Left hindlimb (tissue), 1 donor: ENCODE data around the gene TMUB2.

Experiments
- DNase-seq: peaks from one replicate; pipeline ENCODE4 v3.0.0-alpha.2; 2018

TMUB2 gene

DNA sequence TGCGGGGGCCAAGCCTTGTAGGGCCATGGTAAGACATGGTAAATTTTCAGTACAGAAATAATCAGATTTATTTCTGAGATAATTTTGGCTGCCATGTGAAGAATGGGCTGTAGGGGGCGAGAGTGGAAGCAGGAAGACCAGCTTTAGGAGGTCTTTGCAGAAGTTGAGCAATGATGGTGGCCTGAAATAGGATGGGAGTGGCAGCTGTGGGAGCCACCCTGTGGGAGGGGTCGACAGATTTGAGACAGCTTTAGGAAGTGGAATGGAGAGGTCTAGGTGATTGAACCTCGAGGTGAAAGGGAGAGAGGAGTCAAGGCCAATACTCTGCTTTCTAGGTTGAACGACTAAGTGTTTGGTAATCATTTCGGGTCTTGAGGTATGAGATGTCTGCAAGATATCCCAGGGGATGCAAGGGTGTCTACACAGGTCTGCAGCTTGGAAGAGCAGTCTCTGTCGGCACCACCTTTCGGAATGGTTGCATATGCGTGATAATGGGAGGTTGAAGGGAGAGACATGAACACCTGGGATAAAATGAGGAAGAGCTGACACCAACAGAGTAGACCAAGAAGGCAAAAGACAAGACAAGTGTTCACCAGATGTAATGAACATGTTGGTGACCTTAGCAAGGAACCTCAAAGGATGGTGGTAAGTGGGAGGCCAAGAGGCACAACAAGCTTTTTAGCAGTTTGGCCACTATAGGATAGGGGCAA, 17.1 kb downstream of the TMUB2 start:
- no peak for DNase-seq

- DNase-seq: no peak
Measured at GRCh38 chr17:44204441-44204882, 17.7 kb downstream of the TMUB2 start.

DNA sequence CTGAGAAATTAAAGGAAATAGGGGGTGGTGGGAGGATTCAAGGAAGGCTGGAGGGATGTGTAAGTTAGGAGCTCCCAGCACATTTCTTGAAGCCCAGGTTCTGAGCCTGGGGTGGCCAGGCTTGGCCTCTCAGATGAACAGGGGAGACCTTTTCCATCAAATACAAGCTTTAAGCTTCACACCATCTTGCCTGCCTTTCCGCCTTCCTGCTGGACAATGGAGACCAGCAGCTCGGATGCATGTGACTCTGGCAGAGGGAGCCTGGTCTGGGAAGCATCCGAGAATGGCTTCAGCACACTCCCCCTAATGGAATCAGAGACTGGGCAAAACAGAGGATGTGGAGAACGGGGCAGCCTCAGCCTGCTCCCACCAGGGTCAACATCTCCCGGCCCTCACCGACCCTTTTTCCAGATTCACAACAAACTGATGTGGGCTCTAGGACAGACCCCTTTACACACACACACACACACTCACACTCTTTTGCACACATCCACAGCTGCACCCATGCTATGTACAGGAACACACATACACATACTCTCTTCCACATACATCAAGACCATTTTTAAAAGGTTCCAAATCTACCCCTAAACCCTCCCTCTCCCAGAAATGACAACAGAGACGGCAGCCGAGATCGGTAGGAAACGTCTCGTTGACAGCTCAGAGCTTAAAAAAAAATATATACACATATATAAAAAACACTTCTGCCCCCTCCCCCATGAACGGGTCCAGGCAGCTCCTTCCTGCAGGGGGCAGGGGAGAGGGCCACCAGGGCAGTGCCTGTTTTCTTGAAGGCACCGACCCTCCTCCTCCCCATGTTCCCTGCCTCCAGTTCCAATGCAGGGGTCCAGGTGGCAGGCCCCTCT, 19.4 kb downstream of the TMUB2 start:
- no peak for DNase-seq

DNA sequence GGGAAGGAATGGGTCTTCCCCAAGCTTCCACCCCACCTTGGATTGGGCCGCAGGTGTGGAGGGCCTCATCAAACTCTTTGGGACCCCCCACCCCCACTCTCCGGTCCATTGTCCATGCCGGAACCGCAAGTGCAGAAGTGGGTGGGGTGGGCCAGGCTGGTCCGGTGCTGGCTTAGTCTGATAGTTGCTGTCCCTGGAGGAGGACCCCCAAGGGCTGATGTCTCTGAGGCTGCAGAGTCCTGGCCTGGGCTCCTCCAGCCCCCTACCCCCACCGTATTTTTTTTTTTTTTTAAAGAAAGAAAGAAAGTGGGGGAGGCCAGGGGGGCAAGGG, 20.0 kb downstream of the TMUB2 start:
- no peak for DNase-seq

DNA sequence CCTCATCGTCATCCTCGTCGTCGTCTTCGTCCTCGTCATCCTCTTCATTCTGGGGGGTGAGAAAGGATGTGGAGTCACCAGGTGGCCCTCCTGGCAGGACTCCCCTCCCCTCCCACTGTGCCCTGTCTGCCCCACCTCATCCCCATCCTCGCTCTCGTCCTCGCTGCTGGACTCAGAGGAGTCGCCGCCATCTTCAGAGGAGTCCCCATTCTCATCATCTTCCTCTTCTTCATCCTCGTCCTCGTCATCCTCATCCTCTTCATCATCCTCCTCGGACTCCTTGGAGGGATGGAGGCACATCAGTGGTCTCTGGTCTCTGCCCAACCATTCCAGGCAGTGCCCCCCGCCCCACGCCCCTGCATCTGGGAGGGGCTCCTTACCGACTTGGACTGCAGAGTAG, 20.5 kb downstream of the TMUB2 start:
- no peak for DNase-seq

DNA sequence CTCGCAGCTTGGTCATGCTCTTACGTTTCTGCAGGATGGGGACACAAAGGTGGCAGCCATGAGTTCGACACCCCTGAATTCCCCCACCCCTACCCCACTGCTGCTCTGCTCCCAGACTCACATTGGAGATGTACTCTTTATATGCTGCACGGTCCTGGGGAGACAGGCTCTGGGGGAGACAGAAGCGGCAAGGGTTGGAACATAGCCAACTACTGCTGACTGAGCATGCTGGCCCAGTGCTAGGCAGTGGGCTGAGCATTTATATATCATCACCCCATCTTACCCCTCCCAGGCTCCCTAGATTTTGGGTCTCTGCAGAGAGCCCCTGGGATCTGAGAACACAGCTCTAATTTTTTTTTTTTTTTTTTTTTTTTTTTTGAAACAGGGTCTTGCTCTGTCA, 21.0 kb downstream of the TMUB2 start:
- no peak for DNase-seq

- DNase-seq: no peak
Measured at GRCh38 chr17:44209786-44210341, 23.1 kb downstream of the TMUB2 start.

DNA sequence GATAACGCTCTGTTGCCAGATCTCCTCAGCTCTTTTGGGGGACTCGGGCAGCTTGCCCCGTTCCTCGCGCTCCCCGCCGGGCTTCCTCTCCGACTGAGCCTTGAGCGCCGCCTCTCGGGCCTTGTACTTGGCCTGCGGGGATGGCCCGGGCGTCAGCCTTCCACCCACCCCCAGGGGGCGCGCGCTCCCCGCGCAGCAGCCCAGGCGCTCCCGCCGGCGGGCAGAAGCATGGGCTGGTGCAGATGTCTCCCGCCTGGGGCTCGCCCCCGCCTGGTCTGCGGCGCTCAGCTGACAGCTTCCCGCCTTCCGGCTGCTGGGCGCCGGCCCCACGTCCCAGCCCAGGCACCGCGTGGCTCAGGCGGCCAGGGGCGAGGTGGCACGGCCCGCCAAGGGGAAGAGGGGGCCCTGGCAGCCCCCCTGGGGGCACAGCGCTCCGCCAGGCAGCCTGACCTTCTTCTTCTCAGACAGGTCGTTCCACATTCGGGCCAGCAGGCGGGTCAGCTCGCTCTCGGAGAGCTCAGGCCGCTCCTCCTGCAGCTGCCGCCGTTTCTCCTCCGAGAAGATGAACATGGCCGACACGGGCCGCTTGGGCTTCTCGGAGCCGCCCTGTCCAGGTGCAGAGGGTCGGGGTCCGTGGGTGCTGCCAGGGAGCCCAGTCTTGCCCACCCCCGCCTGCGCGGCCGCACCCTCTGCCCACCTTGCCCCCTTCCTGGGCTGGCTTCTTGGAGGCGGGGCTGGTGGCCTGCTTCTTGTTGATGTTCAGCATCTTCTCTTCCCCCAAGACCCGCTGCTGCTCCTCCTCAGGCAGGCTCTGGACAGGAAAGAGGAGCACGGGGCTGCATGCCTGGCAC, 23.8 kb downstream of the TMUB2 start:
- DNase-seq: peak; percentile 87

DNA sequence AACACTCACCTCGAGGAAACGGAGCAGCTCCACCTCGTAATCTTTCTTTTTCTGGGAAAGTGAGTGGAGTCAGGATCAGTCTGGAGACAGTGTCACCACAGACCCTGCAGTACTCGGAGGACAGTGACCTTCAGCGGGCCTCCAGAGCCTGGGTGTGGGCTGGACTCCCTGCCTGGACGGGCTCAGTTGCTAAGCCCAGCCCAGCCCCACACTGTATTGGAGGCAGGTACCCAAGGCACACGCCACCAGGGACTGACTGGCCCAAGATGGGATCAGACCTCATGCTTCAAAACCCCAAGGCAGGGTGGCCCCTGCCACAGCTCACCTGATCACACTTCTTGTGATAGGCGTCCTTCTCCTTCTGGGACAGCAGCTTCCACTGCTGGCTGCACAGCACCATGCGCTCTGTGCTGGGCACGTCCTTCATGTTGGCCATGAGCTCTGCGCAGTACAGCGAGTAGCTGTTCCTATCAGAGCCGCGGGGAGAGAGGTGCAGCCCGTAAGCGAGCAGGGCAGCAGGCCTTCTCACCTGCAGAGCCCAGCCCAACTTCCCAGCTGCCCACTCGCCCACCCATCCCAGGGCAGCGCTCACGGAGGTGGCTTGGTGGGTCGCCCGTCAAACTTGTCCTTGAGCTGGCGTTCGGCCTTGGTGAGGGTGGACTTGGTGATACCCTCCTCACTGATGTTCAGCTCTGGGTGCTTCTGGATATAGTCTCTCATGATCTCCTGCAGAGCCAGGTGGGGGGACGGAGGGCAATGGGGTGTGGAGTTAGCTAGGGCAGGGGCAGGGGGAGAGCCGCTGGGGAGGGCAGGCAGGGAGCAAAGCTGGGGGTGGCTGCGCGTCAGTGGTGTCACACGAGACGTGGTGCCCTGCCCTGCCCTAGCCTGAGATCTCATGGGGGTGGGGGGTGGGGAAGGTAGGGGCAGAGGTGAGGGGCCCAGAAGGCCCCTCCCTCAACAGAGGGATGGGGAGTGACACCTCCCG, 24.8 kb downstream of the TMUB2 start:
- peak; percentile 33 for DNase-seq

- DNase-seq: peak; percentile 40
Measured at GRCh38 chr17:44212507-44213402, 26.0 kb downstream of the TMUB2 start.

DNA sequence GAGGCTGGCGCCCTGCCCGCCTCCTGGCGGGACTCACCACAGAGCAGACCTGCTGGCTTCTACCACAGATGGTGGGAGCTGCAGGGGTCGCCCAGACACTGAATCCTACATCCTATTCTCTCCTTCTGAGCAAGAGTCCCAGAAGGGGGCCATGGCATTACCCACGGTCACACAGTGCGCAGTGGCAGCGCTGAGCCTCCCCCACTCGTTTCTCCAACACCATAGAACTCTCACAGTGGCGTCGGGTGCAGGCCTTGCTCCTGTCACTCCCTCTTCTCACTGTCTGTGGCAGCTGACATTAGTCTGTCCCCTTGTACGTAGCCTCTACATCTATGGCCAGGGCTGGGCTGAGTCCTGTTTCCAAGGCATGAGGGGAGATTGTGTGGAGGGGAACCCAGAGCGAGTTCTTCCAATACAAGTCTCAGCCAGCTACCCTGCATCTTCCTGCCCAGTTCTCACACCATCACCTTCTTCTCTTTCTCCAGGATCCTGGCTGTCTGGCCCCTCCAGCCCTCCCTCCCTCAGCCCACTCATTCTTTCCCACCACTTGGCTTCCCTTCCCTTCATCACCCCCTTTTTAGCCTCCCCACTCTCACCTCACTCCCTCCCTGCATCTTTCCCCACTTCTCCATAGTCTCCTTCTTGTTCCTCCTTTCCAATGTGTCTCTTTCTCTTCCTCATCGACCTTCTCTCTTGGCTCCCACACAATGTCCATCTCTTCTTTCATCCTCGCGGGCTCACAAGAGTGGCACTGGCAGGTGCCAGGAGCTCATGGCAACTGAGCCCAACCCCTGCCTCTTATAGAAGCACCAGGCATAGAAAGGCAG, 26.8 kb downstream of the TMUB2 start:
- DNase-seq: peak; percentile 9

DNA sequence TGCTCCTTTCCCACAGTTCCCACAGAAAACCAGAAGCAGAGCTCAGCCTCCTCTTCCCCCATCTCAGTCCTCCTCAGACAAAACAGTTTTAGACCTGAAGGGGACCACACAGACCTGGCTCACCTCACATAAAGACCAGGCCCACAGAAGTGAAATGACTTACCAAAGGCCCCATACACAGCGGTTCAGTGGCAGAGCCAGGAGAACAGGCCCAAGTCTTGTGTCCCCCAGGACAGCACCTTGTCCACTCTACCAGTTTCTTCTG, 27.4 kb downstream of the TMUB2 start:
- DNase-seq: no peak

DNA sequence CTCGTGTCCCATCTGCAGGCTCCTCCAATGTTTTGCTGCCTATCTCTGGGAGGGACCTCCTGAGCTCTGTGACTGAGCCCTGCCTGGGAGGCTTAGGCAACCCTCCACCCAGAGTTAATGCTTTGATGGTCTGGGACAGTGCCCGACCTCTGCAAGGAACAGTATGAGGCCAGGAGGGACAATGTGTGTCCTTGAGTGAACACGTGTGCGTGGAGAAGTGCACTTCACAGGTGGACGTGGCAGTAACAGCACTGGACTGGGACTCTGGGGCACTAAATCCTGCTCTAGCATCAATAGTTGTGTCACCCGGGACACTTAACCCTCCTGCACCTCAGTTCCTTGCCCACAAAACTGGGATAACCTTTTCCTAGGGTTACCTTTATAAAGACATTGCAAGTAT, 28.1 kb downstream of the TMUB2 start:
- peak; percentile 8 for DNase-seq

- peak; percentile 6 for DNase-seq
Measured at GRCh38 chr17:44216173-44216572, 29.4 kb downstream of the TMUB2 start.

DNA sequence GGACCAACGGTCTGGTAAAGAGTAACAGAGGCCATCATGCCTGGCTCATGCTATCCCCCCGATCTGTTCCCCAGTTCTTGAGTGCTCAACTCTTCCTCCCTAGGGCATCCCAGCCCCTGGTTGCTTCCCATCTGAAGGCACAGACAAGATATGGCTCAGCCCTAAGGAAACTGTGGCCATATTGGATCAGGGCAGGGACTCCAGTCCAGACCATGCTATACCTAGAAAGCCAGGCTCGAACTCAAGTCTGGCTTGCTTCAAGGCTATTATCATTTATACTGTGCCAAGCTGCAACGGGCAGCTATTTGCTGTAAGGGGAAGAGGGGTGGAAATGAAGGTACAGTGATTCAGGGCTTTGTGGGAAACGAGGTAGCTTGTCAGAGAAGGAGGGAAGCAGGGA, 29.9 kb downstream of the TMUB2 start:
- DNase-seq: peak; percentile 27

DNA sequence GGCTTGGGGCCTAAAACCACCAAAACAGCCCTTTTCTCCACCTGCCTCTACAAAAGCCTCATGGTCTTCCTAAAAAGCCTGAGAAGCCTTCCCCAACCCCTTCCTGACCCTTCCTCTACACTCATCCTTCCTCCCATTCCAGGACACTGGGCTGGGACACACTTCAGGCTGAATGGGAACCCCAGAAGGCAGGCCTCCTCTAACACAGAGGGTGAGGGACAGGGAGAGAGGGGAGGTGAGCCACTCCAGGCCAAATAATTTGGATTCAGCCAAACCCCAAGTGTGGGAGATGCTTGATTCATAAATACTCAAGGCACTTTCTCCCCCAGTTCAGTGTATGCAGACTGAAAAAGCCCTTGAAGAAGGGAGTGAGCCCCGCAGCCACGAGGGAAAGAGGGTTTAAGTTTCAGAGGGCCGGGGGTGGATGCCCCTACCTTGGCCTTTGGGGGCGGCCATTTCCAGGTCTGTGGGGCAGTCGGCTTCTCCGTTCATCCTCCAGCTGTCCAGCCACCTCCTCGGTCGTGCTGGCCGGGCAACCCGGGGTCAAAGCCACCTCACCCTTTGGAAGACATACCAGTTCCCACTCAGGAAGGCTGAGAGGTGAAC, 31.1 kb downstream of the TMUB2 start:
- peak; percentile 23 for DNase-seq

DNA sequence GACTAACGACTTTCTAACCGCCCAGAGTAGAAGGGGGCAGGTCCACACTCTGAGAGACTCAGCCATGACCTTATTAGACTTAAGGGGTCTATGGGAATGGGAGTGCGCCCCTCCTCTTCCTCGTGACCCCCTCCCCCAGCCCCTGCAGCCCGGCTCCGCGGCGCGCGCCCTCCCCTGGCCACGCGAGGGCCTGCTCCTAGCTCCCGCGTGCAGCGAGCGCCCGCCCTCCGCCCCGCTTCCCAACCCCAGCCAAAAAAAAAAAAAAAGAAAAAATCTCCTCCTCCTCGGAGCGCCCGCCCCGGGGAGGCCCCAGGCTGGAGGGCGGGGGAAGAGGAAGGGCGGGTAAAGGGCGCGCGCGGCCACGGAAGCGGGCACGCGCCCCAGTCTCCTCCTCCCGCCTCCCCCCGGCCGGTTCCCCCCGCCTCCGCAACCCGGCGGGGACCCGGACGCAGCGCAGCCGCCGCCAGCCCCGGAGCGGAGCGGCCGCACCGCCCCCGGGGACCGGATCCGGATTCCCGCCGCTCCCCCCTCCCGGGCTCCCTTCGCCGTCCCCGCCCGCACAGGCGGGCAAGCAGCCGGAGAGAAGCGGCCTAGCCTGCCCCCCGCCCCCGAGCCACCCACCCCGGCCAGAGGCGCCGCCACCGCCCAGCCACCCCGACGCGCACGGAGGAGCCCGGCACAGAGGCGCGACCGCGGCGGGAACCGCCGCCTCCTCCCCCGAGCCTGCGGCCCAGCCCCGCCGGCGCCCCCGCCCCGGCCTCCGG, 31.8 kb downstream of the TMUB2 start:
- peak; percentile 93 for DNase-seq

GRCh38 chr17:44219108-44219615, 32.4 kb downstream of the TMUB2 start:
- DNase-seq: no peak
